GM18498 (cell line): Measurements from ENCODE around the gene FOXM1.

ENCODE experiments used
- ATAC-seq: cut with Tn5 transposase; IDR thresholded peaks from one replicate; pipeline ENCODE4 v1.9.1; 2021; ENCODE audit warnings: mild to moderate bottlenecking, moderate library complexity; ENCODE audit not compliant: unreplicated experiment

FOXM1 gene

DNA sequence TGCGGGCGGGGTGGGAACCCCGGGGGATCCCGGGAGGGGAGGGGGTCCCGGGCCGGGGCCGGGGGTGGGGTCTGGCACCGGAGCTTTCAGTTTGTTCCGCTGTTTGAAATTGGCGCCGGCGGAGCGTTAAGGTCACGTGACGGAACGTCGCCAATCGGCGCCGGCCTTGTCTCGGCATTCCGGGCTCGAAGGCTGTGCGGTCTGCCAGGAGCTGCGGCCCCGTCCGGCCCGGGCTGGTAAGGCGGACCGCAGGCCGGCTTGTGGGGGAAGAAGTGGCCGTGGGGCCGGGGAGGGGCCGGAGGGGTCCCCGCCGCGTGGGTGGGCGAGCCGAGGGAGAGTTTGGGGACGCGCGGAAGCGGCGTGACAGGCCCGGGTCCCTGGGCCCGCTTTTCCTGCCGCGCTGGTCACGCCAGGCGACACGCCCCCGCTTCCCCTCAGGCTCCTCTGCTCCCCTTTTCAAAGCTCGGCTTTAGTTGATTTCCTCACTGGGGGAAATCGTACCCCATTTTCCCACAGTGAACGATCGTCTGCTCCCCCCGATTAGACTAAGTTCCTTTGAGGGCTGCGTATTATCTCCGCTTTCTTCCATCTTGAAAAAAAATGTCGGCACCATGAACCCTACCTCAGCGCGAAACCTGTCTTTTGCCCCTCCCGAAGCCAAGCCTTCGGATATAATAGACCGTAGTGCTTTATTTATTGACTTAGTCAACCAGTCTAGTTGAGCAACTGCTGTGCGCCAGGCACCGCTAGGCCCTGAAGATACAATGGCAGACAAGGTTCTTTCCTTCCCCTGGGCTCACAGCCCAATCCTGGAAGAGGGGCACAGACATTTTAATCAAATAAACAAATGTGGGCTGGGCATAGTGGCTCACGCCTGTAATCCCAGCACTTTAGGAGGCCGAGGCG is at the start of gene FOXM1, which contains the start of gene RHNO1:
Gene FOXM1, minus strand, starts transcription at position 128 of the 906 bp plus-strand sequence. CDS start 2,696 bp downstream, outside the sequence.
Gene RHNO1, plus strand, starts transcription at position 177 of the 906 bp plus-strand sequence. CDS start 8,144 bp downstream, outside the sequence.
- ATAC-seq: peak; percentile 75

- ATAC-seq: no peak
Measured at GRCh38 chr12:2925322-2925995, 48.5 kb upstream of the FOXM1 start.

- no peak for ATAC-seq
Measured at GRCh38 chr12:2924019-2924418, 47.0 kb upstream of the FOXM1 start.

- no peak for ATAC-seq
Measured at GRCh38 chr12:2923057-2923456, 46.1 kb upstream of the FOXM1 start.

- ATAC-seq: no peak
Measured at GRCh38 chr12:2922329-2922728, 45.4 kb upstream of the FOXM1 start.

DNA sequence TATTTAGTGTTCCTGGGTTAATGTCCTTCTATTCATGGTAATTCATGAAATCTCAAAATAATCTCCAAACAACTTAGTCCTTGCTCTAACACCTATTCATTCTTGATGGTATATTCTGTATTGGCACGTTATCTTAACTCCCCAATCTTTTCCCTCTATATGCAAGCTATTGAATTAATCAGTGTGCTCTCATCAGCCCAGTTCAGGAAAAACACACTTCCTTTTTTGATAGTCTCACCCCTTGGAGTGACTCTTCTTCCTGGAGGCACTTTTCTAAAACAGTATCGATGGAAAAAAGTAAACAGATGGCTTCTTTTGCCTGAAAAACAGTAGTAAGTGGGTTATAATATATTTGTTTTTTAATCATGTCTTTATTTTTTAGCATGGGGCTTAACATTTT is 42.3 kb upstream of the FOXM1 start:
- no peak for ATAC-seq

DNA sequence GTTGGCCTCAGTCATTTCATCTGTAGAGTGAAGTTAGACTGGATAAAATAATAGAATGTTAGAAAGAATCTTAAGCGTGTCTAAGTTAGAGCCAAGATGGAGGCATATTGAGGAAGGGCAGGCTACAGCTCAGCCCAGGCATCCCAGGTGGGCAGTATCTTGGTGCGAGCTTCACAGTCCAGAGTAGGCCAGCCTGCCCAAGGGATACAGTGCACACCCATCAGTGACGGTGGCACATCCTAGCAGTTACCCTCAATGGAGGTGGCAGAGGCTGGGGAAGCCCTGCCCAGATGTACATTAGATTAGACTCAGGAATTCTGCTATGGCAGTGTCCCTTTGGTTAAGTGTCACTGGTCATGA is 35.2 kb upstream of the FOXM1 start:
- ATAC-seq: no peak

GRCh38 chr12:2904260-2904659 is 27.3 kb upstream of the FOXM1 start:
- ATAC-seq: no peak

GRCh38 chr12:2902272-2902880 is 25.4 kb upstream of the FOXM1 start:
- no peak for ATAC-seq

DNA sequence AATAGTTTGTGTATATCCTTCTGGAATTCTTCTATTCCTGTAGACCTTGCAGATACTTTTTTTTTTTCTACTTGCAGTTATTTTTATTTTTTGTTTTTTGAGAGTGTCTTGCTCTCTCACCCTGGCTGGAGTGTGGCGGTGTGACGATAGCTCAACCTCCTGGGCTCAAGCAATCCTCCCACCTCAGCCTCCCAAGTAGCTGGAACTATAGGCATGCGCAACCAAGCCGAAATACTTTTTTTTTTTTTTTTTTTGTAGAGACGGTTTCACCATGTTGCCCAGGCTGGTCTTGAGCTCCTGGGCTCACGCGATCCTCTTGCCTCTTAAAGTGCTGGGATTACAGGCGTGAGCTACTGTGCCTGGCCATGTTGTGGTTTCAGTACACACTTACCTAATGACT is 23.7 kb upstream of the FOXM1 start:
- ATAC-seq: no peak

- no peak for ATAC-seq
Measured at GRCh38 chr12:2897418-2897817, 20.4 kb upstream of the FOXM1 start.

GRCh38 chr12:2895511-2895910 is 18.5 kb upstream of the FOXM1 start:
- ATAC-seq: no peak

DNA sequence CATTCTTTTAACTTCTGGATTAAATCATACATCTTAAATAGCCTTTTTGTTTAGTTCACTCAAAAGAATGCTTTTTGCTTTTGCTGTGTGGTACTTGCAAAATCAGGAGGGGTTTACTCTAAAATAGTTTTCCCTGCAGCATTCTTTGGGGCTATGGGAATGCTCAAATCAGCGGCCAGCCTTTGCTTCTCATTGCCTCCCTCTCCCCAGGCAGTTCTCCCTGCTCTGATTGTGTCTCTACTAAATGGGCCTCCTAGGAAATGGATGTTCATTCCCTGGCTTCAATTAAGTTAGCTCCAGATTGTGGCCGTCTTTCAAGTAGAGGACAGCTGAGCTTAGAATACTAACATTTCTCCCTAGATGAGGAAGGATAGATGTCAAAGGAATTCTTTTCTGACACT is 18.1 kb upstream of the FOXM1 start:
- ATAC-seq: no peak

DNA sequence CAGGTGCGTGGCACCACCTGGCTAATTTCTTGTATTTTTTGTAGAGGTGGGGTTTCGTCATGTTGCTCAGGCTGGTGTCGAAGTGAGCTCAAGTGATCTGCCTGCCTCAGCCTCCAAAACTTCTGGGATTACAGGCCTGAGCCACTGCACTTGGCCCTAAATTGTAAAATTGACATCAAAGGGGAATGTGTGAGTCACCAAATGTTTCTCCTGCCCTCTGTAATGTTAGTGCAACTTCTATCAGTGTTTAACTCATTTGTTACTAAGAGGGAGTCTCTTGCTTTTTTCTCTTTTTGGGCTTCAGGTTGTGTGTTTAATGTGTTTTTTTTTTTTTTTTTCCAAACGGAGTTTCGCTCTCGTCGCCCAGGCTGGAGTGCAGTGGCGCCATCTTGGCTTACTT is 16.0 kb upstream of the FOXM1 start:
- ATAC-seq: no peak

- ATAC-seq: no peak
Measured at GRCh38 chr12:2892246-2892645, 15.3 kb upstream of the FOXM1 start.

- ATAC-seq: peak; percentile 15
Measured at GRCh38 chr12:2891240-2892053, 14.5 kb upstream of the FOXM1 start.

DNA sequence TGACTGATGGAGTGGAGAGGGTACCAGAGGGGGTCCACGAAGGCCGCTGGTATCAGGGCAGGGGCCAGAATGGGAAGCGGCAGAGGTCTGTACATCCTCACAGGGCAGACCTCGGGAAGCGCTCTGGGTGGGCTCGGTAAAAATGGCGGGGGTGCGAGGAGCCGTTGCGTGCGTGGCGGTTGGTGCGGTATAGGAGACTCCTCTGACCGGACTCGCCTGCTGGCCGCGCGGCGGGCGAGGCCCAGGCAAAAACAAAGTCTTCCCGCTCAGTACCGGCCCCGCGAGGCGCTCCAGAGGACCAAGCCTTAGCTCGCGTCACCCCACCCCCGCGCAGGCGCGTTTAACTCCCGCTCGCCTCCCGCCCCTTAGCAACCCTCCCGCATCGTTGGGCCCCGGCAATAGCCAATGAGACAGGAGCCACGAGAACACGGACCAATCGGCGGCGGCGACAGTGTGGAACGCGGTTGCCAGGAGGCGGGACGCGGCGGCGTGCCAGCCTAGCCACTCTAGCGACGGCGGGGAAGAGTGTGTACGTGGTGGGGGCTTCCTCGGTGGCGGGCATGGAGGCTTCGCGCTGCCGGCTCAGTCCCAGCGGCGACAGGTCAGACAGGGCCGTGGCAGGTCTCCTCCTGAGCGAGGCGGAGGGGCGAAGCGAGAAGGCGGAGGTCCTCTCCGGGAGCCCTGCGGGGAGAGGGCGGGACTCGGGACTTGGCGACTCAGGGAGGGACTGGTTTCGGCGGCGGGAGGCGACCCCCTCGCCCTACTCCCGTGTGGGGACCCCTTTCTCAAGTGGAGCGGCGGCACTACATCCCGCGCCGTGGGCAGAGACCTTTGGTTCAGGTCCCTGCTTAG is 13.6 kb upstream of the FOXM1 start, which contains the start of gene TULP3:
Gene TULP3, plus strand, starts transcription at position 504 of the 852 bp plus-strand sequence. Its CDS starts 57 bp downstream, at position 561.
- peak; percentile 99 for ATAC-seq

- no peak for ATAC-seq
Measured at GRCh38 chr12:2890001-2890387, 13.0 kb upstream of the FOXM1 start.

- ATAC-seq: no peak
Measured at GRCh38 chr12:2886768-2887450, 9.9 kb upstream of the FOXM1 start.
